GM15510 (cell line): Measurements from ENCODE around the gene IRF2BPL.

Experiments
- POLR2A ChIP-seq: IDR thresholded peaks from 3 replicates; pipeline ENCODE4 v1.6.1; 2011; ENCODE audit warnings: borderline replicate concordance; ENCODE audit not compliant: insufficient read length; ENCODE audit errors: extremely low read depth

The IRF2BPL gene

GRCh38 chr14:77041881-77042545 is 13.5 kb upstream of the IRF2BPL start:
- TF ChIP-seq POLR2A: no peak

DNA sequence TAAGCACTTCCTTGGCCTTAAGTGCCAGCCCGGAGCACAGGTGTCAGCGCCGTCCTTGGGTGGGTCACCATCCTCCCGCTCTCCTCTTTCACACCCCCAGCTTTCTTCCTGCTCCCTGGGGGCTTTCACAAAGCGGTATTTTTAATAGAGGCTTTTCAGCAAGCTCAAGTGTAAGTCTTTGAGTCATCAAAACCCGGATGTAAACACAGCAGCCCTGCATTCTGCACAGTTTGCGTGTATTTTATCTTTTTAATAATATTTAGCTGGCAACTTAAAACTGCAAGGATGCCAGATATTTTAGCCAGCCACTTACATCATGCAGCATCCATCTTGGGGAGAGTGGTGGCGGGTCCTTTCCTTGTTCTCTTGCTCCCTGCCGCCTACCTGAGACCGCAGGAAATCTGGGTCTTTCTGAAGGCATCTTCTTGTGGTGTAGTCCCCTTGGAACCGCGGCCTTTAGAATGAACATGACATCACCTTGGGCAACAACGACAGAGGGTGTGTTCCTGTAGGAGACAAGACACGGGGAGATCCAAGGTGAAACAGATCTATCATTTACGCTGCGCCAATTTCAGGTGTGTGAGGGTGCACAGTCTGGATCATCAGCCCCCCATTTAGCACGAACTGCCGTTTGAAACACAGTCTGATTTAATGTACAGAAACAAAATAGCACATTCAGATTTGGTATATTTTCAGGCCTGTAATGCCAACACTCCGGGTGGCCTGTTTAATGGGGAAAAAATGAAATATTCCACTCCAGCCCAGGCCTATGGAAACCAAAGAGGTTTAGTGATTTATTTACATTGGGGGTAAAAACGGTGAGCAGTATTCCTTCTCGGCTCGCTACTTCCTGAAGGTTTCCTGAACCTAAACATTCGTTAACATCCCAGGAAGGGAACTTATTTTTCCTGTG is 12.5 kb upstream of the IRF2BPL start:
- no peak for TF ChIP-seq POLR2A

DNA sequence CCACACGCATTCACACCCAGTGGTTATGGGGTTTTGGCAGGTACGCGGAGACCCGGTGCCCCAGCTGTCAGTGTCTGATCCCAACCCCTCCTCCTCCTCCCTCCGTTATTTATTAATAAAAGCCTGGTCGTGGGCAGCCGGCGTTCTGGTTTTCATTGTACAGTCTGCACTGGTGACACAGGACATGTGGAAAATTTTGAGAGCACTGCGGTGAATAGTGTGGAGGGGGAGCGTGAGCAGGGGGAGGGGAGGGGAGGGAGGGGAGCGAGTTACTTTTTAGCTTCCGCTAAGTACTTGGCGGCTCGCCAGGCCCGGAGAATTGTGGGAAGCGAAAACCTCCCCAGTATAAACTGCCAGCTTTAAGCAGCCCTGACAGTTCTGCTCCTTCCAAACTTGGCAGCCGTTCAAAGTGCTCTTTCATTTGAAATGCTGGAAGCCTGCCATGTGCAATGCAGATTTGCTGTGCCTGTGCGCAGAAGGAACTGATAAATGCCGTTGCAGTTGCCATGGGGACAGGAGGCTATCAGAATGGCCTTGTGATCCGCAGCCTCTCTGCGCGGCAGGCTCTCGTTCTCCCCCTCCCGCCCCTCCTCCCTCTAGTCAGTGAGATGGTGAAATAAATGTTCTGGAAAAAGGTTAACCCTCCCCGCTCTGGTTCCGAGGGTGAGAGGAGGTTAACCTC is 11.7 kb upstream of the IRF2BPL start:
- TF ChIP-seq POLR2A: peak; percentile 46

GRCh38 chr14:77039285-77040058 is 11.0 kb upstream of the IRF2BPL start:
- TF ChIP-seq POLR2A: no peak

DNA sequence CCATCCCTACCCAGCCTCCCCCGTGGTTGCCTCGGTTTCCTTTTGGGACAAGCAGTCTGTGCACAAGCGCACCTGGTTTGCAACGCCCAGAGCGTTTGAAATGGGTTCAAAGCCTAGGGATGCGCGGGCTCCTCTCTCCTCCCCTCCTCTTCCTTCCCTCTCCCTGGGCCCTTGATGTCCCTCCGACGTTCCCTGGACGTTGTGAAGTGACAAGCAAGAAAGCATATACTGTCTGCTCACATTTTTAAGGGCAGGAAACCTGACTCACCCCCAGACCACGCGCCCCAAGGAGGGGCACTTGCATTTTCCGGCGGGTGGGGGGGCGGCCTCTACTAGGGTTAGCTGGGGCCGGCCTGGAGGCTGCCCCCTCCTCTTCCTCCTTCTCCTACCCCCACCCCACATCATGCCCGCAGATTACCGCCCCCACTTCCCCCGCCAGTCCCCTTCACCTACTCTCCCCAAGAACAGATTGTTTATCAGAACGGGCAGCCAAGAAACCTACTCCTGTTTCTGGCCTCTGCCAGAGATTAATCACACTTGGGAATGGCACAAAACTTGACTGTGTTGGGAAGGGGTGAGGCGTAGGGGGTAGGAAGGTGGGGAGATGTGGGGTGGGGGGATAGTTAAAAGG is 9.5 kb upstream of the IRF2BPL start:
- no peak for TF ChIP-seq POLR2A

- no peak for TF ChIP-seq POLR2A
Observed at GRCh38 chr14:77037215-77037937, 8.9 kb upstream of the IRF2BPL start.

DNA sequence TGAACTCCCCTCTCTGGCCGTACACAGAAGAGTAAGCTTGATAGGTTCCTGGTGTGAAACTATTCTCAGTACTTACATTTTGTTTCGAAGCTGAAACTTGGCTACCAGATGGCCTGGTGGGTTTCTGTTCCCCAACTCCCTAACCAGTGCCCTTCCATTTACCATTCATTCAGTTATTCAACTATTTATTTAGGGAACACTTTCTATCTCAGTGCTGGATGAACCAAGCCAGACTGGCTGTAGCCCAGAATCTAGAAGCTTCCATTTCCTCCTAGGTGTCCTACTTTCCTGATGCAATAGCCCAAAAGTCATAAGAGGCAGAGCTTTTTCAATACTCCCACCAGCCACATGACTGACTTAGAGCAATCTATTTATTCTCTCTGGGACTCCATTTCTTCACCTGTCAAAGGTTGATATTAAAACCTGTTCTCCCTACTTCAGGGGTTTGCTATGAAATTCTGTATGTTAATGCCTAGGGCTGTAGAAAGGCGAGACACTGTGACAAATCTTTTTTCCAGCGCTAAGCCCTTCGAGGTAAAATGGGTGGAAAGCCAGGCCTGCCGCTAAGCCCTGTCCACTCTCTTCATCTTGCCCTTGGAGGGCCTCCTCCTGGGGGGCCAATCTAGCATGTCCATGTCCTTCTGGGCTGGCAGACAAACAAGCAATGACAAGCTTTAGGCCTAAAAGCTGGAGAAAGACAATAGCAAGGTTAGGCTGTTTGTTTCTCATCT is 8.1 kb upstream of the IRF2BPL start:
- no peak for TF ChIP-seq POLR2A

GRCh38 chr14:77035267-77035666 is 6.8 kb upstream of the IRF2BPL start:
- no peak for TF ChIP-seq POLR2A

DNA sequence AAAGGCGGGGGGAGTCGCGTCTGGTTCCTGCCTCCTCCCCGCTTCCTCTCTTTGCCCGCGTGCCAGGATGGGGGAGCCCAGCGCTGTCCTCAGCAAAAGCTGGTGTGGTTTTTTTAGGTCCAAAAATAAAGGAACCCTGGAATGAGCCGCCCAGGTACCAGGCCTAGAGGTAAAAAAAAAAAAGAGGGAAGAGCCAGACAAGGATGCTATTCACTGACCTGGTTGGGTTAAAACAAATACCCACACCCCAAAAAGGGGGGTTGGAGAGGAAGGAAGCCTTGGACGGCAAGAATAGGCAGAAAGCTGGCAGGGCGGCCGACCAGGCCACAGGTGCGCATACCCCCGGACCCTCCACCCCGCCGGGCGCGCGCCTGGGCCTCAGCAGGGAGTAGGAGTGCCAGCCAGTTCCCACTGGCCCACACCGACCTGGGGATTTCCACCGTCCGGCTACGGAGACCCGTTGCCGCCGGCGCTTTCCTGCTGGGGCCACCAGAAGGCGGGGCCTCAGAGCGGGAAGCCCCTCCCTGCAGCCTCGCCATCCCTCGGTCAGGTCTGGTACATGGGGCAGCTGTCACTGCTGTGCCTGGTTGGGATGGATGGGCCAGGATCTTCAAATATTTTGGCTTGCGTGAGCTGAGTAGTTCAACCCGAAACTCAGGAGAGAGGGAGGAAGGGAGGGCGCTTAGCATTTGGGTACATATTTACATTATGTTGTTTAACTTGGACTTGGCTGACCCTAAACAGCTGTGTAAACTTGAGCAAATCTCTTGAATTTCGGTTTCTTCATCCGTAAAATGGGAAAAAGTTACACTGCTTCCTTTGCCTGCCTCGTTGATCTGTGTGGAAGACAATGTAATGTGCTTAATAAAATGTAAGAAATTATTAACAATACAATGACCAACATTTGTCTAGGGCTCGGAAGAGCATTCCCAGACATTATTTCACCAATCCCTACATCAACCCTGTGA is 5.4 kb upstream of the IRF2BPL start:
- peak; percentile 79 for TF ChIP-seq POLR2A

GRCh38 chr14:77032844-77033621 is 4.5 kb upstream of the IRF2BPL start:
- TF ChIP-seq POLR2A: peak; percentile 57

- no peak for TF ChIP-seq POLR2A
Observed at GRCh38 chr14:77032491-77032843, 4.0 kb upstream of the IRF2BPL start.

DNA sequence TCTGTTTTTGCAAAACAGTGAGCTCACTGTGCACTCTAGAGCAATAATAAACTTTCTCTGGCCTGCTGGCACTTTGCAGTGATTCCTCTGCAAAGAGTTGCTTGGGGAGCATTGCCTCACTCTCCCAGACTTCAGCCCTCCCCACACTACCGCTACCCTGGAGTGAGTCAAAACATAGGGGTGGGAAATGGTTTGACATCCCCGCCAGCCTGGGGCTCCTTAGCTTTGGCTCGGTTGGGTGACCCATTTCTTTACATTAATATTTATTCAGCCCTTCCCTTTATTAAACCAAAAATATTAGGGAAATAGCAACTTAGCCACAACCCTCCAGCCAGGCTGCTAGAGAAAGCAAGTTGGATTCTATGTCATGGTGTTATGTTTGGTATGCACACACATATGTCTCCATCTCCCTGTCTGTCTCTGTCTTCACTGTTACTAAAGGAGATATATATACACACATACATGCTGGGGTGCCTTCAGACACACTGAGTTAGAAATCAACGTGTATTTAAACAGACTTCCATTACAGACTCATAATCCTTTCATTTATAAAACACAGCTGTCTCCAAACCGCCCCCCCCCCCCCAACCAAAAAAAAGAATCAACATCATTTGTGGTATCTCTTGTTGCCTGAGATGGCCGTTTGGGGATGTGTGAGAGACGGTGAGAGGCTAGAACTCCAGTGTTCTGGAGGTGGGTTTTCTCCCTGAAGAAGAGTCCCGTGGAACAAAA is 3.4 kb upstream of the IRF2BPL start:
- TF ChIP-seq POLR2A: no peak
